ENCODE data around the gene EHBP1L1.

The EHBP1L1 gene

DNA sequence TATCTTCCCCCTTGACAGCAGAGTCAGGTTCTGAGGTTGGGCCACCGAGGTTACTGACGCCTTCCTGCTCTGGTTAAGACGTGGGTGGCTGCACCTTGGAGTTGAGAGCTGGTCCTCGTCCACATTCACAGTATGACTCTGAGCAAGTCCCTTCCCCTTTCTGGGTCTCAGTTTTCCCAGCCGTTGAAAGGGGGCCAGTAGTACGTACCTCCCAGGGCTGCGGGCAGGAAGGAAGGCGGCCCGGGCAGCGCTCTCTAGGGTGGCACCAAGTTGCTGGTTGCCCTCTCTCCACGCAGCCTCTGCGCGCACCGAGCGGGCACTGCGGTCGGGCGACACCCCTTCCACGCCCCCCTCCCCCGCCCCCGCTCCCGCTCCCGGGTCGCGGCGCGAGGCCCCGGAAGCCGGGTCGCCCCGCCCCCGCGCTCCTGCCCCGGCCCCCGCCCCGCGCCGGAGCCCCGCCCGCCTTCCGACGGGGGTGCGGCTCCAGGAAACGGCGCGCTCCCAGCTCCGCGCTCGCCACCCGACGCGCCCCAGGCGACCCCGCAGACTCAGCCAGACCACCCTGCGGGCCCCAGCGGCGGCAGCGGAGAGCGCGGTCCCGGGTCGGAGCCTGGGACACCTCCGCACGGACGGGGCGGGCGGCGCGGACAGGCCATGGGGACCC, at the start of gene EHBP1L1:
TSS of gene EHBP1L1 (plus strand) at position 486 of the 664 bp plus-strand sequence. CDS start 250 bp downstream, outside the sequence.
- peak; percentile 88 for DNase-seq (ENCODE audit: low spot score)

DNA sequence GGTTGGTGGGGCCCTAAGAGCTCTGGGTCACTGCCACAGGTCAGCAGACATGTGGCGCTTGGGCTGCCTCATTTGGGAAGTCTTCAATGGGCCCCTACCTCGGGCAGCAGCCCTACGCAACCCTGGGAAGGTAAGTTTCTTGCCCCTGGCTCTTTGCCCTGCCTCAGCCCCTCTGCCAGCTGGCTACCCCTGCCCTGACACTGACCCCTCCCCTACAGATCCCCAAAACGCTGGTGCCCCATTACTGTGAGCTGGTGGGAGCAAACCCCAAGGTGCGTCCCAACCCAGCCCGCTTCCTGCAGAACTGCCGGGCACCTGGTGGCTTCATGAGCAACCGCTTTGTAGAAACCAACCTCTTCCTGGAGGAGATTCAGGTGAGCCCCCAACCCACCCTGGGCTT, 49.1 kb upstream of the EHBP1L1 start:
- DNase-seq (ENCODE audit: low spot score): no peak

DNA sequence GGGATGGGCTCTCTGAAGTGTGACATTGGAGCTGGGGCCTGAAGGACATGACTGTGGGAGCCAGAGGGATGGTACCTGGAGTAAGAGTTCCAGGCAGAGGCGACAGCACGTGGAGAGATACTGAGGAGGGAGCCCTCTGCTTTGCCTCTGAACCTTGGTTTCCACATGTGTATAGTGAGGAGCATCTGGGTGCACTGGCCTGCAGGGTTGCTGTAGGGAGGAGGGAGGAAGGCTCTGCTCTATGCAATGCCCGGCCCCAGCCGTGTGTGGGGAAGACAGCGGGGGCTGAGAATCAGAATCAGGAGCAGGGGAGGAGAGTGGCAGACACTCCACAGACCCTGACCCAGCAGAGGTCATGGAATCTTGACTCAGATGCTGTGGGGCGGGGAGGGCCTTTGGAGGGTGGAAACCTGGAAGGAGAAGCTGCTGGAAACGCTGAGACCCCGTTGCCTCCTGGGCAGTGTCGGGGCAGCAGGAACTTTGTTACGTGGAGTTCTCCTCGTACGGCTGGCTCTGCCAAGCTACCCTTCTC, 47.0 kb upstream of the EHBP1L1 start:
- DNase-seq (ENCODE audit: low spot score): no peak

DNA sequence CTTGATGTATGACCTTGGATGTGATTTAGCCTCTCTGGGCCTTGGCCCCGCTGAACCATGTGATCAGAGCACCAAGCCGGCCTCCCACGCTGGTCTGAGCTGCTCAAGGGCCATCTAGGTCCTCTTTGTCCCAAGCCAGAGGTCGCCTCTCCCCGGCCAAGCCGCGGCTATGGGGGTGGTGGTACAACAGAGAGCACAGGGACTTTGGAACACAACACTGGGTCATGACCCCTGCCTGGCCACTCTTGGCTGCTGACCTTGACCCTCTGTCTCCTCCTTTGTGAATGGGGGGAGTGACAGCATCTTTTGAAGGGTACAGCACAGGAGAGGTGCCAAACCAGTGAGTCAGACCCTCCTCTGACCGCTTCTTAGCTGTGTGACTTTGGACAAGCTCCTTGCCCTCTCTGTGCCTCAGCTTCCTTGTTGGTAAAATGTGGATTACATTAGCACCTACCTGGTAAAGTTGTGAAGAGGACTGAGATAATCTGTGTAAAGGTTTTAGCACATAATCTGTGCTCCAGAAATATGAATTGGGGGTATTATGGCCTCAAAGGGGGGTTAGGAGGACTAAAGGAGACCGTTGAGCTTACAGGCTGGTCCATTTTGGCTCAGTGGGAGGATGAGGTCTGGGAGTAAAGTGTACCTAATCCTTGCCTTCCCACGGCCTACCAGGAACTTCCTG, 46.2 kb upstream of the EHBP1L1 start:
- no peak for DNase-seq (ENCODE audit: low spot score)

DNA sequence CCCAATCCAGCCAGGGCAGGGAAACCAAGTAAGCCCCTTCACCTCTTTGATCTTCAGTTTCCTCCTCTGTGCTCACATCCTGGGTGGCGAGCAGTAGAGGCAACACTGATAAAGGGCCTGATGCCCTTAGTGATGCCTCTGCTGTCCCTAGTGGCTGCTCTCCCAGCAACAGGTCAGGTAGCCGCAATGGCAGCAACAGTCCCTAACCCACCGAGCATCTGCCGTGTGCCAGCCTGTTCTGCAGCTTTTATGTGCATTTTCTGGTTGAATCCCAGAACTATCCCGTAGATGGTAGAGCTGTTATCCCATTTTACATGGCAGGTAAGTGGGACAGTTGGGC, 45.7 kb upstream of the EHBP1L1 start:
- no peak for DNase-seq (ENCODE audit: low spot score)

DNA sequence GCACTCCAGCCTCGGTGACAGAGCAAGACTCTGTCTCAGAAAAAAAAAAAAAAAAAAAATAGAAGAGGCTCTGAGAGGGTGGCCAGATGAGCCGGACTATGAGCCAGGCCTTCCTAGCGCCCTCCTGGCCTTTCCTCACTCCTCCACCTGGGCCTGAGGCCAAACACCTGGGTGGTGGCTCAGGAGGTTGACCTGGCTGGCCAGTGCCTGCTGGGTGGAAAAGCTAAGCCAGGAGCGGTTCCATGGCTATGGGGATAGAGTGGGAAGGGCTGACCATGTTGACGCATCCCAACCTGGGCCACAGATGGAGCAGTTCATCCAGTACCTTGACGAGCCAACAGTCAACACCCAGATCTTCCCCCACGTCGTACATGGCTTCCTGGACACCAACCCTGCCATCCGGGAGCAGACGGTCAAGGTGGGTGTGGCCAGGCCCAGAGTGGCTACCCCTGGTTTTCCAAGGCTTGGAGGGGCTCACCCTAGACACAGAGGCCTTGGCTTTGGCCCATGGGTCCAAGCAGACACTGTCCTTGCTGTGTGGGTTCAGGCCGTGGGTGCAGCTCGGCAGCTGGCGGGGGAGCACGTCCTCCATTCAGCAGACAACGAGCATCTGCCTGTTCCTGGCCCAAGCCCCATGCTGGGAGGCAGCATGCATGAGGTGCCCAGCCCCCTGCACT, 43.3 kb upstream of the EHBP1L1 start:
- no peak for DNase-seq (ENCODE audit: low spot score)

DNA sequence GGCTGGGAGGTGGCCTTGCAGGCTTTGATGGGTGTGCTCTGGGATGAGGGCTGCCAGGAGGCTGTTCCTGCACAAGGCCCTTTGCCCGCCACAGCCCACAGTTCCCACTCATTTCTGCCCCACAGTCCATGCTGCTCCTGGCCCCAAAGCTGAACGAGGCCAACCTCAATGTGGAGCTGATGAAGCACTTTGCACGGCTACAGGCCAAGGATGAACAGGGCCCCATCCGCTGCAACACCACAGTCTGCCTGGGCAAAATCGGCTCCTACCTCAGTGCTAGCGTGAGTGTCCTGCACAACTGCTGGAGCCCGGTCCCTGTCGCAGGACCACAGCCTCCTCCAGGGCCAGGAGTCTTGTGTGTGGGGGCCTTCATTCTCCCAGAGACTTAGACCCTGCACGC, 40.8 kb upstream of the EHBP1L1 start:
- no peak for DNase-seq (ENCODE audit: low spot score)

DNA sequence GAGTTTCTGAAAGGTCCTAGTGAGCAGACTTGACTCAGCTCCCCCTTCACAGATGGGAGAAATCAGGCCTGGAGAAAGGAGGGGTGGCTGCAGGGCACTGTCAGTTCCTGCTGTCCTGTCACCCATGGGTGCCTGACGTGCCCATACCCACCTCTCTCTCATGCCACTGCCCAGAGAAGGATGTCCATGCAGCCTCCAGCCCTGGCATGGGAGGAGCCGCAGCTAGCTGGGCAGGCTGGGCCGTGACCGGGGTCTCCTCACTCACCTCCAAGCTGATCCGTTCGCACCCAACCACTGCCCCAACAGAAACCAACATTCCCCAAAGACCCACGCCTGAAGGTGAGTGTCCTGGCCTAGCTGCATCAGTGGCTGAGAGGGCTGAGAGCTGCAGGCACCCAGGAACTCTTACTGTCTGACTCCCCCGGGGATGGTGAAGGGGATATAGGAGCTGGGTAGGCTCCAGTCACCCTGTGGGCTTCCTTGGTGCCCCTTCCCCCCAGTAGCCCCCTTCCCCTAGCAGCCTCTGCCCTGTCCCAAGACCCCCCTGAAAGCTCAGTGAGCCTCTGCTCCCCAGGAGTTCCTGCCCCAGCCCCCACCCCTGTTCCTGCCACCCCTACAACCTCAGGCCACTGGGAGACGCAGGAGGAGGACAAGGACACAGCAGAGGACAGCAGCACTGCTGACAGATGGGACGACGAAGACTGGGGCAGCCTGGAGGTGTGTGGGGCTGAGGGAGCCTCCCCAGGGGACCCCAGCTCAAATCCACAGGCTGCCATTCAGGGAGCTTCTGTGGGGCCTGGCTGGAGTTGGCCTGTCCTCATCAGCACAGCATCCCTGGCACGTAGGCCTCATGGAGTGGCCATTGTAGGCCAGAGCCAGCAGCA, 39.2 kb upstream of the EHBP1L1 start:
- no peak for DNase-seq (ENCODE audit: low spot score)

DNA sequence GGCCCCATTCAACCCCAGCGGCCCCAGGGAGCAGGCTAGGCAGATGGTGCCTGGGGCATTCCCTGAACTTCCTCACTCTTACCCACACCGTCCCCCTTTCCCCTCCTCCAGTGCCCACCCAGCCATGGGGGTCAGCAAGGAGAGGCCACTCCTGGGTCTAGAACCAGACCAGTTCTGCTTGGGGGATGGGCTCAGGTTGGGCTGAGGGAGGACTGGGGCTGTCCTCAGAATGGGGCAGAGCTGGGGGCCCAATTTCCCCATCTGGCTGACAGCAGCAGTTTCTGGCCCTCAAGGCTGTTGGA, 38.6 kb upstream of the EHBP1L1 start:
- DNase-seq (ENCODE audit: low spot score): no peak

DNA sequence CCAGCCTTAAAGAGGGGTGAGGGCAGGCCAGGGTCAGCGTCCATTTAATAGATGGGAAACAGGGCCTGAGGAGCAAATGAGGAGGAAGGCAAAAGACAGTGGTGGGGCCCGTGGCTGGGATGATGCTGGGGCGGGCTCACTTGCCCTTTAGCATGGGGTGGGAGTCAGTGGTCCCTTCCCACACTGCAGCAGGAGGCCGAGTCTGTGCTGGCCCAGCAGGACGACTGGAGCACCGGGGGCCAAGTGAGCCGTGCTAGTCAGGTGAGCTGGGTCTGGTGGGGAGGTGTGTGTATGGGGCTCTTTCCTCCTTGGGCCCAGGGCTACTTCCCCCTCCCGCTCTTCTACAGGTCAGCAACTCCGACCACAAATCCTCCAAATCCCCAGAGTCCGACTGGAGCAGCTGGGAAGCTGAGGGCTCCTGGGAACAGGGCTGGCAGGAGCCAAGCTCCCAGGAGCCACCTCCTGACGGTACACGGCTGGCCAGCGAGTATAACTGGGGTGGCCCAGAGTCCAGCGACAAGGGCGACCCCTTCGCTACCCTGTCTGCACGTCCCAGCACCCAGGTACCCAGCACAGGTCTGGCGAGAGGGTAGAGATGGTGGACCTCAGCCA, 38.1 kb upstream of the EHBP1L1 start:
- DNase-seq (ENCODE audit: low spot score): no peak

DNA sequence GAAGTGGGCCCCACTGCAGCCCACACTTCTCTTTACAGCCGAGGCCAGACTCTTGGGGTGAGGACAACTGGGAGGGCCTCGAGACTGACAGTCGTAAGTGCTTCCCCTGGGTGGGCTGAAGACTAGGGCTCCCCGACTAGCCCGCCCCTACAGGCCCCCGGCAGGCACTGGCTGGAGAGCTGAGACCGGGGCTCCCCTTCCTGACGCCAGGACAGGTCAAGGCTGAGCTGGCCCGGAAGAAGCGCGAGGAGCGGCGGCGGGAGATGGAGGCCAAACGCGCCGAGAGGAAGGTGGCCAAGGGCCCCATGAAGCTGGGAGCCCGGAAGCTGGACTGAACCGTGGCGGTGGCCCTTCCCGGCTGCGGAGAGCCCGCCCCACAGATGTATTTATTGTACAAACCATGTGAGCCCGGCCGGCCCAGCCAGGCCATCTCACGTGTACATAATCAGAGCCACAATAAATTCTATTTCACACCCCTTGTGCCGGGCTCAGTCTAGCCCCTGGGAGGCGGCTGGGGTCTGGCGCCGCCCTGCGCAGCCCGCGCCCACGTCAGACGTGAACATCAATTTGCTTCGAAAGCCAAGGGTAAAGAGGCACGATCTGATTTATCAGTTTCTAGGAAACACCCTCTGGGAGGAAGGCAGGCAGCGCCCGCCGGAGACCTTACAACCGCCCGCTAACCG, 37.5 kb upstream of the EHBP1L1 start:
- no peak for DNase-seq (ENCODE audit: low spot score)

DNA sequence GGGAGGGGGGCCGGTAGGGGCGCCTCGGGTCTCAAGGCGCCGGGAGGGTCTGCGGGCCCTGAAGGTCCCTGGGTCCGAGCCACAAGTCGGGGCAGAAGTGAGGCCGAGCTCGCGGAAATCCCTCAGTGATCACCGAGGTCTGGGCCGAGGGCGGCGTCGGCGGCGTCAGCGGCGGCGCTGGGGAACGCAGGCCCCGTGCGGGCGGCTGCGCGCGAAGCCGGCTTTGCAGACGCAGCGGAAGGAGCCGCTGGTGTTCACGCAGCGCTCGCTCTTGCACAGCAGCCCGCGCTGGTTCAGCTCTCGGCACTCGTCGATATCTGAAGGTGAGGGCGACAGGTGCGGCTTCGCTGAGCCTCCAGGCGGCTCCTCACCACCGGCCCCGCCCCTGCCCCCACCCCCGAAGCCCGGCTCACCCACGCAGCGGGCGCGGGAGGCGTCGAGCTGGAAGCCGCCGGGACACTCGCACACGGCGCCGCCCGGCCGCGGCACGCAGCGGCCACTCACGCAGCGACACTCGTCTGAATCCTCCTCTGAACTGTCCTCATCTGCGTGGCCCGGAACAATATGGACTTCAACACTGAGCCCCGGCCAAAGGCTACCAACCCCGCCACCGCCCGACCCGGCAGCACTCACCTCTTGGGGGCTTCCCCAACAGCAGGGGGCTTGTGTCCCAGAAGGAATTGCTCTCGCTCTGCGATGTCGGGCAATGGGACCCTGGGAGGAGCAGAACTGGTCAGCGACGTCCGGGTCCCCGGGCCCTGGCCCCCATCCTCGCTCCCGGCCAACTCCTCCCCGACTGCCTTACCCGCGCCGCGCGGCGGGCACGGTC, 36.7 kb upstream of the EHBP1L1 start:
- DNase-seq (ENCODE audit: low spot score): no peak

DNA sequence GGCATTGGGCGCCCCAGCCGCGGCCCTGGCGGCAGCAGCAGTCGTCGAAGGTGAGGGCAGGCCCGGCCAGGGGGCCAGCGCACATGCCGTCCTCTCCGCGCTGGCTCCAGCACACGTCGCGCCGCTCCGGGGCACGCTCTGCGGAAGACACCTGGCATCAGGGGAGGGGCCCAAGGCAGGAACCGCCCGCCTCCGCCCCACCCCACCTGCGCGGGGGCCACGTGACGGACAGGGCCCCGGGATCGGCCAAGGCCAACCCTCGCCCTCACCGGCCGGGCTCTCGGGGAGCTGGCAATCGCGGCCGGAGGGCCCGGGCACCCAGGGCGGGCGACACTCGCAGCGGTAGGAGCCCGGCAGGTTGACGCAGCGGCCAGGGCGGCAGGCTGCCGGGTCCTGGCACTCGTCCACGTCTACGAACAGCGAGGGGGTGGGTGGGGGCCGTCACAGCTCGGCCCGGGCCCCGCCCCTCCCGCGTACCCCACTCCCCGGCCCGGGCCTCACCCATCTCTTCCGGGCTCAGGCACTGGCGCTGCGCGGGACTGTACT, 36.0 kb upstream of the EHBP1L1 start:
- no peak for DNase-seq (ENCODE audit: low spot score)

DNA sequence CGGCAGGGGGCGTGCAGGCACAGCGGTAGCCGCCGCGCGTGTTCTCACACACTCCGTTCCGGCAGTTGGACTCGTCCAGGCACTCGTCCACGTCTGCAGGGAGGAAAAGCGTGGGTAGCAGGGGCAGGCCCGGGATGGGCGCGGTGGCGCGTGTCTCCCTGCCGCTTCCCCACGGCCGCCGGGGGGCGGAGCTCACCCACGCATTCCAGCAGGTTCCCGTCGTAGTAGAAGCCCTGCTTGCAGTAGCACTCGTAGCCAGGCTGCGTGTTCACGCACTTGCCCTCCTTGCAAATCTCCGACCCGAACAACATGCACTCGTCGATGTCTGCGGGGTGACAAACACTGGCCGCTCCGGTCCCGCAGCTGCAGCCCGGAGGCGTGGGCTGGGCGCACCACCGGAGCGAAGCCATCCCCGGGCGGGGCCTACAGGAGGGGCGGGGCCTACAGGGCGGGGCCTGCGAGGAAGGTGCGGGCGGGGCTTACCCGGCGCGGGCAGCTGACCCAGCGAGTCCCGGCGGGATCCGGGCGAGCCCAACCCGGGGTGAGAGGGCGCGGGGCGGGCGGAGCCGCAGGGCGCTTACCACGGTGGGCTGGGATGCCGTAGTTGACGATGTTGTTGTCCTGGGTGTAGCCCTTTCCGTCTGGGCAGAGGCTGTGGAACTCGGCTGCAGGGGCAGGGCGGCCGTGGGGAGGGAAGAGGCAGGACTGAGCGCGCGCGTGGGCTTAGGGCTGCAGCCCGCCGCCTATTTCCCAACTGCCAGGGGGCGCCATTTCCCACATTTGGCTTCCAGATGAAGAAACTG, 35.4 kb upstream of the EHBP1L1 start:
- peak; percentile 98 for DNase-seq (ENCODE audit: low spot score)

DNA sequence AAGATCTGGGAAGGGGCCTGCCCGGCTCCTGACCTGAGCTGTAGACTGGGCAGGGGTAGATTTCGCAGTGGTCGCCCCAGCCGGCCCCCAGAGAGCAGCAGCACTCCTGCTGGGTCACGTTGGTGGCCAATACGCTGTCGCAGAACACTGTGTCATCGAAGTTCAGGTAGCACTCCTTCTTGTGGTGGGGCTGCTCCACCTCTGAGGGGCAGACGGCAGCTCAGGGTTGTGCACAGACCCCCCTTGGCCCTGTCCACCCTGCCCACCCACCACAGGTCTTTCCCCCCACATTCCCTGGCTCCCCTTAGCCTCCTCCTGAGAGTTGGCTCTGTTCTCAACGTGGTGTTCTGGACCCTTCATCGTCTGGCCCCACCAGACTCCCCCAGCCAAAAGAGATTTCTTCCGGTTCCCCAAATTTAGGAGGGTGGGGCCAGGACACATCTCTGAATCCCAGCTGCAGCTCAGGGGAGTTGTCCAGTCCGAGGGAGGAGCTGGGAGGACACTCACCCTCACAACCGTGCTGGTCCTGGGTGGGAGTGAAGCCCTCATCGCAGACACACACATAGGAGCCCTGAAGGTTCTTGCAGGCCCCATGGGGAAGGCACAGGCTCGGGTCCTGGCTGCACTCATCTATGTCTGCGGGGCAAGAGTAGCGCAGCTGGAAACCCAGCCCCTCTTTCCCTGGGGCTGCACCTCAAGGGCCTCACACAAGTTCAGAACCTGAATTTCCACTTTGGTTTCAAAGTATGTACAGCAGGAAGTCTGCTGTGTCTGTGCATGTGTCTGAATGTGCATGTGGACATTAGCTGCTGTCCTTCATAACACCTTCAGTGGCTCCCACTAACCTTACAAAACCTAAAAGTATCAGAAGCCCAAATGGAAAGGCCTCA, 34.5 kb upstream of the EHBP1L1 start:
- DNase-seq (ENCODE audit: low spot score): no peak

DNA sequence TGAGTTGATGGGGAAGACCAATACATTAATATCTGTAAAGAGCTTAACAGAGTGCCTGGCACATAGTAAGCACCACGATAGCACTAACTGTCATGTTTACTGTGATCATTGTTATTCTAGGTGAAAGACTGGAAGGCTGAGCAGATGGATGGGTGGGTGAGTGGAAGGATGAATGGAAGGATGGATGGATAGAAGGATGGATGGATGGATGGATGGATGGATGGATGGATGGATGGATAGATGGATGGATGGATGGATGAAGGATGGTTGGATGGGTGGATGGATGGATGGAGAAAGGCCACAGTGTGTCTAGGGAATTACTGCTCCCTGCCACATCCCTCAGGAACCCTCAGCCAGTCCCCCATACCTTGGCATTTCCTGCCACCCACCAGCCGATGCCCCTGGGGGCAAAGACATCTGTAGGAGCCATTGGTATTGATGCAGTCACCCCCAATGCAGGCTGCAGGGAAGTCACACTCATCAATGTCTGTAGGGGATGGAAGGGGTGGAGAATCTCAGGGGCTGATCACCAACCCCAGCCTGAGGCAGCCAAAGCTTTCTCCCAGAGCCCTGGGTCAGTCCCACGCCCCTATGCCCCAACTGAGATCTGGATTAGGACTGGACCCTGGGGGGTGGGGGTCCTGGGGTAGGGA, 33.0 kb upstream of the EHBP1L1 start:
- no peak for DNase-seq (ENCODE audit: low spot score)

DNA sequence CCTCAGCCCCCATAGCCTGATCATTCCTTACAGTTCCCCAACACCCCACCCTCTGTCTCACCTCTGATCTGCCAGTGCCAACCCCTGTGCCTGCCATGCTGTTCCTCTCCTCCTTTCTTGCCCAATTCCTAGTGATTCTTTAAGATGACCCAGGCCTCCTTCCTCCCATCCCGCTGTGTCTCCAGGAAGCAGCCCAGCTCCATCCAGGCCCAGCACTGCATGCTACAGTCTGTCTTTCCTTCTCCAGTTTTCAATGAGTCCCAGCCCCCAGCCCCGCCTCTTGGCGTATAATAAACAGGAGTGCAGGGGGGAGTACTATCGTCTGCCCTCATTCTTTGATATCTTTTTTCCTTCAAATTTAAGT, 30.0 kb upstream of the EHBP1L1 start:
- no peak for DNase-seq (ENCODE audit: low spot score)
